GM12874 (cell line): Measurements from ENCODE around the gene GALNS.

Experiments
- CTCF ChIP-seq: IDR thresholded peaks from 2 replicates; pipeline ENCODE4 v1.5.1; 2011; ENCODE audit warnings: low read depth, mild to moderate bottlenecking, control low read depth, low read length, moderate library complexity; ENCODE audit not compliant: insufficient read depth

The GALNS gene

GRCh38 chr16:88901718-88902337, 45.1 kb upstream of the GALNS start:
- no peak for TF ChIP-seq CTCF

- TF ChIP-seq CTCF = no peak
These were observed 43.9 kb upstream of the GALNS start for GRCh38 chr16:88900662-88901052.

- no peak for TF ChIP-seq CTCF
These were observed 43.3 kb upstream of the GALNS start for GRCh38 chr16:88899901-88900661.

- TF ChIP-seq CTCF = no peak
These were observed 41.1 kb upstream of the GALNS start for GRCh38 chr16:88897696-88898425.

GRCh38 chr16:88896238-88897070, 39.7 kb upstream of the GALNS start:
- TF ChIP-seq CTCF = no peak

GRCh38 chr16:88895335-88895734, 38.6 kb upstream of the GALNS start:
- TF ChIP-seq CTCF = no peak
